ENCODE data around the gene TNFAIP8L2.

DNA sequence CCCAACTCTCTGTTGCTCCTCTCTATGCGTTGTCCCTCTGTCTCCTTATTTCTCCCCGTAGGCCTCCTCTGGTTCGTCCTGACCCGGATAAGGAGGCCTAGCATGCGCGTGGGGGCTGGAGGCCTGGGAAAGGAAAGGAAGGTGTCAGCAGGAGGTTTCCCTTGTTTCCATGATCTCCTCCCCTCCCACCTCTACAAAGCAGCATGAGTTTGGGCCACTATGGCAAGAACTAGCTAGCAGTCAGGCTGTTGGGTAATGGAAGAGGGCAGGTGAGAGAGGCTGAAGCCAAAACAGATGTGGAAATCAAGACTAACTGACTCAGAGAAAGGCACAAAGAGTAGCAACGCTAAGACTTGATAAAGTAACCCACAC lies 9.3 kb upstream of the TNFAIP8L2 start:
- TF ChIP-seq, protein P1, sequence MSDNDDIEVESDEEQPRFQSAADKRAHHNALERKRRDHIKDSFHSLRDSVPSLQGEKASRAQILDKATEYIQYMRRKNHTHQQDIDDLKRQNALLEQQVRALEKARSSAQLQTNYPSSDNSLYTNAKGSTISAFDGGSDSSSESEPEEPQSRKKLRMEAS (IDR thresholded peaks at IDR 0.05) = no peak
- TF ChIP-seq, protein P2, sequence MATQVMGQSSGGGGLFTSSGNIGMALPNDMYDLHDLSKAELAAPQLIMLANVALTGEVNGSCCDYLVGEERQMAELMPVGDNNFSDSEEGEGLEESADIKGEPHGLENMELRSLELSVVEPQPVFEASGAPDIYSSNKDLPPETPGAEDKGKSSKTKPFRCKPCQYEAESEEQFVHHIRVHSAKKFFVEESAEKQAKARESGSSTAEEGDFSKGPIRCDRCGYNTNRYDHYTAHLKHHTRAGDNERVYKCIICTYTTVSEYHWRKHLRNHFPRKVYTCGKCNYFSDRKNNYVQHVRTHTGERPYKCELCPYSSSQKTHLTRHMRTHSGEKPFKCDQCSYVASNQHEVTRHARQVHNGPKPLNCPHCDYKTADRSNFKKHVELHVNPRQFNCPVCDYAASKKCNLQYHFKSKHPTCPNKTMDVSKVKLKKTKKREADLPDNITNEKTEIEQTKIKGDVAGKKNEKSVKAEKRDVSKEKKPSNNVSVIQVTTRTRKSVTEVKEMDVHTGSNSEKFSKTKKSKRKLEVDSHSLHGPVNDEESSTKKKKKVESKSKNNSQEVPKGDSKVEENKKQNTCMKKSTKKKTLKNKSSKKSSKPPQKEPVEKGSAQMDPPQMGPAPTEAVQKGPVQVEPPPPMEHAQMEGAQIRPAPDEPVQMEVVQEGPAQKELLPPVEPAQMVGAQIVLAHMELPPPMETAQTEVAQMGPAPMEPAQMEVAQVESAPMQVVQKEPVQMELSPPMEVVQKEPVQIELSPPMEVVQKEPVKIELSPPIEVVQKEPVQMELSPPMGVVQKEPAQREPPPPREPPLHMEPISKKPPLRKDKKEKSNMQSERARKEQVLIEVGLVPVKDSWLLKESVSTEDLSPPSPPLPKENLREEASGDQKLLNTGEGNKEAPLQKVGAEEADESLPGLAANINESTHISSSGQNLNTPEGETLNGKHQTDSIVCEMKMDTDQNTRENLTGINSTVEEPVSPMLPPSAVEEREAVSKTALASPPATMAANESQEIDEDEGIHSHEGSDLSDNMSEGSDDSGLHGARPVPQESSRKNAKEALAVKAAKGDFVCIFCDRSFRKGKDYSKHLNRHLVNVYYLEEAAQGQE (IDR thresholded peaks at IDR 0.05; ENCODE audit: low read depth) = no peak
